Ramos (cell line): ENCODE results near the gene CKLF.
"Not testable (repeated sequence)": the region's sequence is repeated elsewhere in the genome, so short reads cannot be mapped to it uniquely, and the experiment has no call there.

Source experiments
- in situ Hi-C: fragments of 300-500 bp; cut with MboI; formaldehyde crosslinking; loops from one replicate; pipeline ENCODE4 v1.14.3; 2022; ENCODE audit warnings: low sequenced_read_pairs; ENCODE audit not compliant: unreplicated experiment

The CKLF gene, protein sequence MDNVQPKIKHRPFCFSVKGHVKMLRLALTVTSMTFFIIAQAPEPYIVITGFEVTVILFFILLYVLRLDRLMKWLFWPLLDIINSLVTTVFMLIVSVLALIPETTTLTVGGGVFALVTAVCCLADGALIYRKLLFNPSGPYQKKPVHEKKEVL

DNA sequence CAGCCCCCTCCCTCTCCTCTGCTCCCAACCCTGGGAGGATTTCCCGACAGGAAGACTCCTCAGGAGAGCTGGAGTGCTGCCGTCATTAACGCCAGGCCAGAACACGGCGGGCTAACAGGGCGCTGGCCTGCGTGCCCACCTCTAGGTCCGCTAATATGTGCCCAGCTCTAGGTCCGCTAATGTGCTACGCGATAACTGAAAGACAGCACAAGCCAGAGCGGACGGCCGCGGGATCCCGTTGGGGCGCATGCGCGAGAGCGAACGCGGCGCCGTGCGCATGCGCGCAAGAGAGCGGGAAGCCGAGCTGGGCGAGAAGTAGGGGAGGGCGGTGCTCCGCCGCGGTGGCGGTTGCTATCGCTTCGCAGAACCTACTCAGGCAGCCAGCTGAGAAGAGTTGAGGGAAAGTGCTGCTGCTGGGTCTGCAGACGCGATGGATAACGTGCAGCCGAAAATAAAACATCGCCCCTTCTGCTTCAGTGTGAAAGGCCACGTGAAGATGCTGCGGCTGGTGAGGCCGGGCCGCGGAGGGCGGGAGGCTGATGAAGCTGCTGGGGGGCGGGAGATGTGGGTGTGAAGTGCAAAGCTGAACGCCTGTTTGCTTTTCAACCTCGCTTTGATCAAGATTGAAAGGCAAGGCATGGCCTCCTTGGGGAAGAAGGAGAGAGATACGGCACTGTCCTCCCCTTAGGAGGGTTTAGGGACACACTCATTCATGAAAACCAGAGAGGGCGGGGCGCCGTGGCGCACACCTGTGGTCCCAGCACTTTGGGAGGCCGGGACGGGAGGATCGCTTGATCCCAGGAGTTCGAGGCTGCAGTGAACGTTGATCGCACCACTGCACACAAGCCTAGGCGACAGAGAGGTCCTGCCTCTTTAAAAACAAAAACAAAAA lies at the start of gene CKLF:
Gene CKLF (plus strand): TSS at position 291 of the 892 bp plus-strand sequence. CDS start 140 bp downstream, at position 431.
- in situ Hi-C loops, result no loop called here

DNA sequence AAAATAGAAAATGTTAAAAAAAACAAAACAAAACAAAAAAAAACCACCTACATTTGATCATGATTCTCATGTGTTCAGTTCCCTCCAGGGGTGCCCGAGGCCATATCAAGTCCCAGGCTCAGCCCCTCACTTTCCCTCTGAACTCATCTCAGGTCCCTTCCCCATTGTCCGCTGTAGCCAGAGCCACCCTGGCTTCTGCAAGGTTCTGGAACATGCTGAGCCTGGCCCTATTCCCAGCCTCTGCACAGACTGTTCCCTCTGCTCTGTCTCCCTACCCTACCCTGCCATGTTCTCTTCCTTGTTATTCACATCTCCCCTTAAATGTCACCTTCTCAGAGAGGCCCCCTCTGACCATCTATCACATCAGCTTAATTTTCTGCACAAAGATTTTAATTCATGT lies 49.3 kb upstream of the CKLF start:
- in situ Hi-C loops, result no loop called here

DNA sequence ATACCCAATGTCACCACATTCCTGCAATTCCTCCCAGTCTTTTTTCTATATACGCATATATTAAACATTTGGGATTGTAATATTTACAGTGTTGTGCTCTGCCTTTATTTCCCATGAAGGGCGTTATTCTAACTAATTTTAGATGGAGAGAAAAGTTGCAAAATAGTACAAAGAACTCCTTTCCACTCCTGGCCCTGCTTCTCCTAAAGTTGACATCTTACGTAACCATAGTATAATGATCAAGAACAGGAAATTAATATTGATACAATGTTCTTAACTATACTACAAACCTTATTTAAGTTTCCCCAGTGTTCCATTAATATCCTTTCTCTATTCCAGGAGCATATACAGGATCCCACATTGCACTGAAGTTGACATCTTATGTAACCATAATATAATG lies 48.8 kb upstream of the CKLF start:
- in situ Hi-C loops, result no loop called here

DNA sequence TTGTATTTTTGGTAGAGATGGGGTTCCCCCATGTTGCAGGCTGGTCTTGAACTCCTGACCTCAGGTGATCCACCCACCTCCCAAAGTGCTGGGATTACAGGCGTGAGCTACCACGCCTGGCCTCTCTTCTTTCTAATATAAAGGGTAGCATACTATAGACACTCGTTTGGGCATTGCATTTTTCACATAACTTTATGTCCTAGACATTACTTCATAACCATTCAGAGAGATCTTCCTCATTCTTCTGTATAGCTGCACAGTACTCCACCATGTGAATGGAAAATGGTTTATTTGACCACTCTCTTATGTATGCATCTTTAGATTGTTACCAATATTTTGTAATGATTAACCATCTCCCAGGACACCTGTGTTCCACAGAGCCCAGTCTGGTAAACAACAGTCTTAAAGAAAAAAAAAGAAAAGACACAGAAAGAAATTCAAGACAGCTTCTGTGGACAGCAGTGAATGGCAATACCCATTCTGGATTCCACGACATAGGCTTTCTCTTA lies 44.6 kb upstream of the CKLF start:
- in situ Hi-C loops, result no loop called here

DNA sequence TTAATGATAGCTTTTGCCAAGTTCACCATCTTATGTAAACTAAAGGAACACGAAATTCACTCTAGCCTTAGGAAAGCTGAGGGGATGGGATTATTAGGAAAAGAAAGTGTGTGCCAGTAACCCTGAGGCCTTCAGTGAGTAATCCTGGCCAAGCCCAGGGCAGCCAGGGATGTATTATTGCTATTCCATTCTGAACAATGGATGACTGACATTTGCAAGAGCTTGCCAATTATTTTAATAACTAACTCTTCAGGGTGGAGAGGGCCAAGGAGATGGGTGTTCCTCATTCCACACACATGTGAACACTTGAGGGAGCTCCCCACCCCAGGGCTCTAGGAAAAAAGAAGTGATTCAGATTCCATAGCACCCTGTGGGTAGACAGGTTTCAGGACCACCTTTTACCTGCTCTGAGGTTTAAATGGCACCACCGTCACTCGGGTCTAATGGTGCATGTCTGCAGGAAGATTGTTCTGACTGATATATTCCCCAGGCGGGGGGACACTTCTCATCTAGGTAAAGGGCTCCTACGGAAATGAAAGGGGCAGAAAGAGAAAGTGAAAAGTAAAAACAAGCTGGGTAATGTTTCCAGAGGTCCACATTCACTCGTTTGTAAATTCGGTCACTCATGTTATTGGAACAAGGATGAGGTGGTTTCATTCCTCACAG lies 44.0 kb upstream of the CKLF start:
- in situ Hi-C loops, result no loop called here

DNA sequence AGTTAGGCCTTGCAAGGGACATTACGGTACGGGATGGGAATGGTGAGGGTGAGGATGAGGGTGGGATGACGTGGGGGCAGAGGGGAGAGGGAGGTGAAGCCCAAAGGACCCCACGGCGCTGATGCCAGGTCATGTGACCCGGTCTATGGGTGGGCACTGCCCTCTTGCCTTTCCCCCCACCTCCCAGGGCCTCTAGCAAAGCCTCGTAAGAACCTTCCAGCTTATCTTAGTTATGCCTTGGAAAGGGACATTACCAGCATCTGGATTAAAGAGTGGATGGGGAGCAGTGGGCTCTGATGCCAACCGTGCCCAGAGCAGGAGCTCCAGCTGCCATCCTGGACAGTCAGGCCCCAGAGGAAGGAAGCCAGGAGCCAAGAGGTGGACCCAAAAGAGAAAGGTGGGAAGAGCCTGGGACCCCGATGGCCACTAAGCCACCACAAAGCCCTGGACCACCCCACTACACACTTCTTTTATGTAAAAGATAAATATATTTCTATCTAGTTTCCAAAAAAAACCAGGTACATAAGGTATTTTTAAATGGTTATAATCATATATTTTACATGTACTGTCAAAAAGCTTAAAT lies 43.4 kb upstream of the CKLF start:
- in situ Hi-C loops, result no loop called here

DNA sequence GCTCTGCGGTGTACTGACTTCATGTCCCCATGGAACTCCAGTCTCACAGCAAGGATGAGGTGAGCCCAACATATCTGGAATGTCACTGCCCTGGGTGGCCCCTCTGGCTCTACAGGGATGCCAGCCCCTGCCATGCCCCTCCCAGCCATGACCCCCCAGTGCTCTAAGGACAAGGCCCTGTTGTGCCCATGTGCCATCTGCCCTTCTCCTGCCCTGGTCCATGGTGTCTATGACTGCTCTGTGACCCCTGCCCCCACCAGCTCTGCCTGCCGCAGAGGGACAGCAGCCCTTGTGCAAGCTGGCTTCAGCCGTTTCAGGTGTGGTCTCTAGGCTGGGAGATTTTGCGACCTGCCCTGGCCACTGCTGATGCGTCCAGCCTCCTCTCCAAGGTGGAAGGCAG lies 42.8 kb upstream of the CKLF start:
- in situ Hi-C loops, result no loop called here

DNA sequence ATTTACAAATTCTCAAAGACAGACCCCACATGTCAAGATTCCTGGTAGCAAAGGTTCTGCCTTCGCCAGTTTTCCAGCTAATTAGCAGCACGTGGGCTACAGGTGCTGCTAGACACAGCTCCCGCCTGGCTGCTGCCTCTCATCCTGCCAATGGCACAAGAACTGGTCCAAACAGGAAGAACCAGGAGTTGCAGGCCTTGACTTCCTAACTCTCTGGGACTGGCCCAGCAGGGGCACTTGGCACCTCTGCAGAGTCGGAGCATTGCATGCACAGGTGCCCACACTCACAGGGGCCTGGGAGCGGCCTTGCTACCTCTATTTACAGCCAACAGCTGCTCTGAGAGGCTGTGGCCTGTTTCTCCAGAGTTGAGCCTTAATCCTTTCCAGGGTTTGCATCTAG lies 42.1 kb upstream of the CKLF start:
- in situ Hi-C loops, result no loop called here

DNA sequence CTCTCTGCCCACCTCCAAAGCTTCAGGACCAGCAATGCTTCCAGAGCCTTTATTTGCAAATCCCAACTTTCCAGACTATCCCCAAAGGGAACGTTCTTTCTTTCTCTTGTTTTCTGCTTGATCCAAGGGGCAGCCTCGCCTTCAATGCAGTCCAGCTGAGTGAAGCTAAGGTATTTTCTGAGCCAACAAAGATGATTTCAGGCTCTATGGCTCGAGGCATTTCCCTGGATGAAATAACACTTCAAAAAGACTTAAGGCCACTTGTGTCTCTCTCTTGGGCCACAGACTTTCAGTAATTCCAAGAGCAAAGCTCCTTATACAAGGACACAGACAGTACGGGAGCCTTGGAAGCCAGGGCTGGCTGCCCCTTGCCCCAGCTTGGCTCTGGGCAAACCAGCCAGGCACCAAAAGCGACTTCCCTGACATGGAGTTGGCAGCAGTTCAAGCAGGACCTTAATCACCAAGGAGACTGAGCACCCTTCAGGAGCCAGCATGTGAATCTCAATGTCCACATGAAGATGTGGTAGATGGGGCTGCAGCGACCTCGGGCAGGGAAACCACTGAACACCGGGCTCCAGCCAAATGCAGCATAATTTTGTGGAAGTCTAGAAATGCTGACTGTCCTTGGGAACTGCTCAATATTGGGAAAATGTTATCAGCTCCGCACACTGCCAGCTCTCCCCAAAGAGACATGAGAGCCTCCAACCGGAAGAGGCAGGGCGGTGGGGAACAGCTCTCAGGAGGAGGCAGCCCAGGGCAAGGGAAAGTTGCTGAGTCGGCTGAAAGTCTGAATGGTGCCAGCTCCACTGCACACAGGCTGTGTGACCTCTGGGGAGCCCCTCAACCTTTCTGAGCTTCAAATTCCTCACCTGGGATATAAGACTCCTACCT lies 41.4 kb upstream of the CKLF start:
- in situ Hi-C loops, result no loop called here

DNA sequence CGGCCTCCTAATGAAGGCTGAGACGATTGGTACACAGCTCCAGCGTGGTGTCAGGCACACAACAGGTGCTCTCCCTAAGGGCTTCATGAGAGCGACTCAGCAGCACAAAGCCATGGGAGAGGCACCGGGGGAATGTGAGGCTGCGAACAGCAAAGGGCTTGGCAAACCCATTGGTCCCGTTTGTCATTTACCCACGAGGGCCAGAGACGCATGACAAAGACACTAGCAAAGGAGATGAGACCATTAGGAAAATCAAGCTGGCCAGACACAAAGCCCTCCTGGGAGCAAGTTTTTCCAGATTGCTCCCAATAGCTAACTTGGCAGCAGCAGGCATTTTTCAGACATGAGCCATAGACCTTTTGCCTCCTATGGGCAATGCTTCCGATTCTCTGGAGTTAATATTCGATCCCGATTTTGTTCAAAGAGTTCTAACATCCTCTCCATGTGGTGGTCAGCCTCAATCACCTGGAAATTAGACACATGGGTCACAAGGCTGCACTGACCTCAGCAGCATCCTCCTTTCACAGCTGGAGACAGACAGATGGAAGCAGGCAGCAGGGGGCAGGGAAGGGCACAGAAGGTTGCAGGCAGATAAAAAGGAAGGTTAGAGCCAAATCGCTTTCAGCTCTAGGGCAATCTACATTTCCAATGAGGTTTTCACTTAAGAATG lies 40.6 kb upstream of the CKLF start:
- in situ Hi-C loops, result no loop called here

DNA sequence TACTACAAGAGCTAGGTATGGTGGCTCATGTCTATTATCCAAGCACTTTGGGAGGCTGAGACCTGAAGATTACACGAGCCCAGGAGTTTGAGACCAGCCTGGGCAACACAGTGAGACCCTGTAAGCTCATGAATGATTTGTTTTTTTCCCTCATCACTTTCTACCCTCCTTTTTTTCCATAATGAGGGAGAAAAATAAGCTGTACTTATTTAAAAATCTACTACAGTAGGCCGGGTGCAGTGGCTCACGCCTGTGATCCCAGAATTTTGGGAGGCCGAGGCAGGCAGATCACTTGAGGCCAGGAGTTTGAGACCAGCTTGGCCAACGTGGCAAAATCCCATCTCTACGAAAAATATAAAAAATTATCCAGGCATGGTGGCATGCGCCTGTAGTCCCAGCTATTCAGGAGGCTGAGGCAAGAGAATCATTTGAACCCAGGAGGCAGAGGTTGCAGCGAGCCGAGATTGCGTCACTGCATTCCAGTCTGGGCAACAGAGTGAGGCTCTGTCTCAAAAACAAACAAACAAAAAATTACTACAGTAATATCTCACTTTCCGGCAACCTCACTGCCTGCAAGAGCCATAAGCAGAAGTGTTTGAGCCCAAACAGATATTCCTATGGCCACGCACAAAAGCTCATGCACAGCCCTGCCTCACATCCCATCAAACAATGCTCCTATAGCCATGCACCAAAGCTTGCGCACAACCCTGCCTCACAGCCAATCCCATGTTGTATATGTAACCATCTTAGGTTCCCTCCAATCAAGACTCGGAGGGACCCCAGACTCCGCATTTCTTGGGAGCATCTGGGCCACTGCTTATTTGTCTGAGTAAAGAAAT lies 39.9 kb upstream of the CKLF start:
- in situ Hi-C loops, result no loop called here

DNA sequence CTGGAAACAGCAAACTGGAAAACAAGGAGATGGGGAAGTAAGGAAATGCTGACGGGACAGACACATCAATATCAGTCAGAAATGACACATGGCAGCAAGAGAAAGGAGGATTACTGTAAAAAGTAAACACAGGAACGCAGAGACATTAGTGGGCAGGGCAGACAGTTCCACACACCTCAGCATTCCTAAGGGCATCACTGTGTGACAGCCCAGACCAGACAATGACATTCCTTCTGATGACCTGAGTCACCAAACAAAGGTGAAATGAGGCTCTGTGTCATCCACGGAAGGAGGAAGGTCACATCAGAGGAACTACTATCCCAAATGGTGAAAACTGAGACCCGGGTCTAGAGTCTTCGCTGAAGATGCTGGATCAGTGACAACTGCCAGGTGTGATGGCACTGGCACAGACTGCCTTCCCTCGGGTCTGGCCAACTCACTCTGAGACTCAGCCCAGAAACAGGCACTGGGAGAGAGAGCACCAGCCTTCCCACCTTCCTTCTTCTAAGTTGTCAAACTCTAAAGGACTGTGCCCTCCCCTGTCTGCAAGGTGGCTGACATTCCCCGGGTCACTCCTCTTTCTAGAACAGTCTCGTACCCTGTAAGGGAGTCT lies 39.2 kb upstream of the CKLF start:
- in situ Hi-C loops, result no loop called here

DNA sequence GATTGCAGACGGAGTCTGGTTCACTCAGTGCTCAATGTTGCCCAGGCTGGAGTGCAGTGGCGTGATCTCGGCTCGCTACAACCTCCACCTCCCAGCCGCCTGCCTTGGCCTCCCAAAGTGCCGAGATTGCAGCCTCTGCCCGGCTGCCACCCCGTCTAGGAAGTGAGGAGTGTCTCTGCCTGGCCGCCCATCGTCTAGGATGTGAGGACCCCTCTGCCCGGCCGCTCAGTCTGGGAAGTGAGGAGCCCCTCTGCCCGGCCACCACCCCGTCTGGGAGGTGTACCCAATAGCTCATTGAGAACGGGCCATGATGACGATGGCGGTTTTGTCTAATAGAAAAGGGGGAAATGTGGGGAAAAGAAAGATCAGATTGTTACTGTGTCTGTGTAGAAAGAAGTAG lies 38.0 kb upstream of the CKLF start:
- in situ Hi-C loops, result not testable (repeated sequence)

DNA sequence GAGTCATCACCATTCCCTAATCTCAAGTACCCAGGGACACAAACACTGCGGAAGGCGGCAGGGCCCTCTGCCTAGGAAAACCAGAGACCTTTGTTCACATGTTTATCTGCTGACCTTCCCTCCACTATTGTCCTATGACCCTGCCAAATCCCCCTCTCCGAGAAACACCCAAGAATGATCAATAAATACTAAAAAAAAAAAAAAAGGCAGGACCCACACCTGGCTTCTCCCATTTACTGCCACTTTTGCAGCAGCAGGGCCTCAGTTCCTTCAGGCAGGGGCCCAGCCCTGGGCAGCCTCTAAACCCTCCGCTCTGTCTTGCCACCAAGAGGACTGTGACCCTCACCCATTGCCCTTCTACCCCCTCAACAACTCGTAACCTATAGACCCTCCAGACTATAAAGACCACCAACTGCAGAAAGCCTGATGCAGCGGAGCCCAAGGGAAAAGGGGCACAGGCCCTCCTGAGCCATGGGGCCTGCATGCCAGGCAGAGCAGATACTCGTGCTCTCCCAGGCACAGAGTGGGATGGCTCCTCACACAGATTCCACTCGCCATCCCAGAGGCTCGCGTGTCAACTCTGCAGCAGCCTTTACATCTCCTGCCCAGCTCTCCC lies 37.3 kb upstream of the CKLF start:
- in situ Hi-C loops, result not testable (repeated sequence)

DNA sequence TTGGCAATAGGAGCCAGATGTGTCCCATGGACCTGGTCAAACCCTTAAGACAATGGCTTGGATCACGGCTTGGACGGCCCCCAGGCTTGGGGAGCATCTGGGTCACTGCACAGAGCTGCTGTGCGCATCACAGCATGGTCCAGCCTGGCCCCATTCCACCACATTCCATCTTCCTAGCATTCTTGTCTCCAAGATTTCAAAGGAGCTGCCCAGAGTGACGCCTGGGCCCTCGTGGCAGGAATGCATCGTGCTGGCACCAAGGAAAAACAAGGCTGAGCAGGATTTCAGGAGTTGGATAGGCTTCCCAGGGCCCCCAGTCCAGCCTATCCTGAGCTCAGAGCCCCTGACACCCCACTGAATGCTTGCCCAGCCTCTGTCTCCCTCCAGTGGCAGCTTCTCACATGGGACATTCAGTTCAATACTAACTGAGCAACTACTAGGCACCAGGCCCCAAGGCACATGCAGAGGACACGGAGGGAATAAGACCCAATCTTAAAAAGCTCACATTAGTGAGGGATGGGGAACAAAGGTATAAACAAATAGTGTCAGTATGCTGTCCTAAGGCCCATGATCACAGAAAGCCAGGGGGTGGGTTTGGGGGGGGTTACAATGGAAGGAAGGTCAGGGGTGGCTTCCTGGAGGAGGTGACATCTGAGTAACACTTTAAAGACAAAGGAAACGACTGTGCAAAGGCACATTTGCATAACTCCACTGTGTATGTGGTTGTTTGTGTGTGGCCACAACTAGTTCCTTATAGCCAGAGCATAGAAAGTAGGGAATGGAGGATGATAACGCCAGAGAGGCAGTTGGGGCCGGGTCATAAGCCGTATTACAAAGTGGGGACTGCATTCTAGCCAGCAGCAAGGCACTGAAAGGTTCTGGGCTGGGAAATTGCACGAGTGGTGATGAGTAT lies 36.5 kb upstream of the CKLF start:
- in situ Hi-C loops, result no loop called here

DNA sequence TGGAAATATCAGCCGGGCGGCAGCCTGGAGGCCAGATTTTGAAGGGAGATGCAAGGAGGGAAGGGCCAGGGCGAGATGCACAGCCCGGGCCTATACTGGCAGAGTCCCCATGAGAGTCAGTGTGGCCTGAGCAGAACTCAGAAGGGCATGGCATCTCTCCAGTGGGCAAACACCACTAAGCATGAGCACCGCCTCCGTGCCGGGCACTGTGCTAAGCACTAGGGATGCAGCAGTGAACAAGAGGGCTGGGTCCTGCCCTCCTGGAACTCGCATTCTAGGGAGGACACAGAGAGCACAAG lies 35.9 kb upstream of the CKLF start:
- in situ Hi-C loops, result no loop called here
